ENCODE data around the gene PIP5K1C.
A peak's percentile ranks its signal among the peaks of the same experiment; 100 is the strongest.

Gene PIP5K1C

DNA sequence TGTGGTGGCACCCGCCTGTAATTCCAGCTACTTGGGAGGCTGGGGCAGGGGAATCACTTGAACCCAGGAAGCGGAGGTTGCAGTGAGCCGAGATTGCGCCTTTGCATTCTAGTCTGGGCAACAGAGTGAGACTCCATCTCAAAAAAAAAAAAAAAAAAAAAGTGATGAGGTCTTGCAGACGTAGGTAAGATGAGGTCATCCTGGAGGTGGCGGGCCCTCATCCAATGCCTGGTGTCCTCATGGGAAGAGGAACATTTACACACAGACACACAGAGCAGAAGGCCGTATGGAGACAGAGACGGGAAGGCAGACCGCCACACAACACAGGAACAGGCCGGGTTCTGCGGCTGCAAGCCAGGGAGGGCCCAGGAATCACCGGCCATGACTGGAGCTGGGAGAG is 78.0 kb downstream of the PIP5K1C start:
- no peak for DNase-seq

DNA sequence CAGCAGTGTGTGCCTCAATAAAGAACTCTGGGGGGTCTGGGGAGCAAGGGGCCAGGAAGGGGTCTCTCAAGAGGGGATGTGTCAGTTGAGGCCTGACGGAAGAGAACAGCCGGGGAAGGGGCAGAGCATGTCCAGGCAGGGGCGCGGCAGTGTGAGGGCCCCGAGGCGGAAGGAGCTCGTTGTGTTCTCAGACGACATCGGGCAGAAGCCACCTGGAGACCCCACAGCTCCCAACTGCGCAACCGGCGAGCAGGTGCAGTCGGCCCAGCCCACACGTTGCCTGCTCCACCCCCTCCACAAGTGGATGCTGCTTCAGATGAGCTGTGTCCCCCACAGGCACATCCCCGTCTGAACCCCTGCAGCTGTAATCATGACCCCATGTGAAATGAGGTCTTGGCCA is 78.6 kb downstream of the PIP5K1C start:
- no peak for DNase-seq

- no peak for DNase-seq
These were observed 79.3 kb downstream of the PIP5K1C start for GRCh38 chr19:3620817-3621547.

GRCh38 chr19:3620145-3620816 is 80.0 kb downstream of the PIP5K1C start:
- DNase-seq = no peak

- no peak for DNase-seq
These were observed 80.6 kb downstream of the PIP5K1C start for GRCh38 chr19:3619631-3620012.

GRCh38 chr19:3618811-3619630 is 81.2 kb downstream of the PIP5K1C start:
- no peak for DNase-seq

DNA sequence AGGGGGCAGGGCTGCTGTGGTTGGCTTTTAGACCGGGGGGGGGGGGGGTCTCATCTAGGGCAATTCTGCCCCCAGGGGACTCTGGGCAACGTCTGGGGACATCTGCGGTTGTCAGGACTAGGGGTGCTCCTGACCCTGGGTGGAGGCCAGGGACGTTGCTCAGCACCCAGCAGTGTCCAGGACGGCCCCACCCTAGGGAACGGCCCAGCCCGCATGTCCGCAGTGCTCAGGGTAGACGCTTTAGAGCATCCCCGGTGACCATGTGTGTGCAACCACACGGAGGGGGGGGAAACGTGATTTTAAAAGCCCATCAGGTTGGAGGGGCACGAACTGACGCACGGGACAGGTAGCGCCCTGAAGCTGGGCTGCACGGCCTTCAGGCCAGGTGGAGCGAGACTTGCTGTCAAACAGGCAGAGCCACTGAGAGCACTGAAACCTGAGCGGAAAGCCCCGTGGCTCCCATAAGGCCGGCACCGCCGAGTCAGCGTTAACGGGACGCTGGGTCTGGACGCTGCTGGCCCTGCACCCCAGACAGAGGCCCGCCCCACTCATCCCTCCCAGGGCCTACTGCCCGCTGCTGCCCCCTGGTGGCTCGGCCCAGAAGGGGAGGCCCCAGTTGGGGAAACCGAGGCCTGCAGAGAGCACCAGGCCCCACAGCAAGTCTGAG is 82.0 kb downstream of the PIP5K1C start:
- no peak for DNase-seq

DNA sequence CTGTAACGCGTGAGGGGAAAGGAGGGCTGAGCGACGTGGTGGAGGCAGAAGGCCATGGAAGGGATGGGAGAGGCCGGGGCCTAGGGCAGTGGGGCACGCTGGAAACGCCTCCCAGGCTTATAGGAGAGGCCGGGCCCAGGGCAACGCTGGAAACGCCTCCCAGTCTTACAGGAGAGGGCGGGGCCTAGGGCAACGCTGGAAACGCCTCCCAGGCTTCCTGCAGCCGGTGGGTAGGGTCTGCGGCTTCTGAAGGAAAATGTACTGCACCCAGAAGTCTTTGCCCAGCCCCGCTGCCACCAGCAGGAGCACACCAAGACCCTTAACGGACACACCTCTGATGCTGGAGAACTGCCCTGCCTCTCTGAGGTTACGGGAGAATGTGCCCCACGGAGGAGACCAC is 82.8 kb downstream of the PIP5K1C start:
- peak; percentile 19 to 20 for DNase-seq

DNA sequence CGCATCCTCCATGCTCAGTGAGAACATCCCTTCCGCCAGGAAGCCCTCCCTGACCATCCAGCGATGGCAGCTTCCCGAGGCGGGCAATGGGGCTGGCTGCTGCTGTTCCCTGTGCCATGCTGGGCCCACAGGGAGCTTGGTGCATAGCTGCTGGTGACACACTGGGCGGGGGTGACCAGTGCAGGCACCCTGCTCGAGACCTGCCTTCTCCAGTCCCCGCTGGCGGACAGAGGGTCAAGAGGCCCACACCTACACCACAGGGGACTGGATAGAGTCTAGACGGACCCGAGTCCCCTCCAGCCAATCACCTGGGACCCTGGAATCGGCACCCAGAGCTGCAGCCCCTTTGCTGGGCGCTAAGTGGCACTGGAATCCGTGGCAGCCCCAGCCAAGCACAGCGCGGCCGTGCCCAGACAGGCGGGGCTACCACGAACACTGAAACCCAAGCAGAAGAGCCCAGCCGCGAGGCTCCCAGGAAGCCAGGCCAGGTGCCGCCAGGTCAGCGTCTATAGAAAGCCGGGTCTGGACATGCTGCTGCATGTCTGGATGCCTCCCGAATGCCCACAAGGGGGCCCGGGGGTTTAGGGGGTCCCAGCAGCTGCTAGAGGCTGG is 84.6 kb downstream of the PIP5K1C start:
- DNase-seq = no peak

DNA sequence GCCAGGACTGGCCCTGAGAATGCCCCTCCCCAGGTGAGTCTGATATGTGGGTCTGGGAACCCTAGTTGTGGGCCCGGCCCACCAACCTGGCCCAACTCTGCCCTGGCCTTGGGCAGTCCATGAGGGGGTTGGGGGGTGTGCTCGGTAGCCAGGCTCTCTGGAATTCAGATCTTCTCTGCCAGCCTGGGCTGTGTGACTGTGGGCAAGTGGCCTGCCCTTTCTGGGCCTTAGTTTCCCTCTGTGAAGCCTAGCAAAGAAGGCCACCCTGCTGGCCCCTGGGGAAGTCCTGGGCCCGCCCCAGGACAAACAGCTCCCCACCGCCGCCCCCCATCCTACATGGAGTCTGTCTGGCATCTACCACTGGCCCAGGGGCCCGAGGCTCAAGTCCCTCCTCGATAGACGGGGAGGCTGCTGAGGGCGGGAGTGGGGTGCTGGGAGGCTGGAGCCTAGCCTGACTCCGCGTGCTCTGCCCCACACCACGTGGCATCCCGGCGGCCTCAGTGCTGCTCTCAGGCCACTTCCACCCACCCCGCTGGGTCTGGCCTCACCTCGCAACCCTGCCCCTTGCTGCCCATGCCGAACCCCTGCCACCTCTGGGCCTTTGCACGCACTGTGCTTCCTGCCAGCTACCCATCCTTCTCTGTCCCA is 85.3 kb downstream of the PIP5K1C start:
- DNase-seq = no peak

DNA sequence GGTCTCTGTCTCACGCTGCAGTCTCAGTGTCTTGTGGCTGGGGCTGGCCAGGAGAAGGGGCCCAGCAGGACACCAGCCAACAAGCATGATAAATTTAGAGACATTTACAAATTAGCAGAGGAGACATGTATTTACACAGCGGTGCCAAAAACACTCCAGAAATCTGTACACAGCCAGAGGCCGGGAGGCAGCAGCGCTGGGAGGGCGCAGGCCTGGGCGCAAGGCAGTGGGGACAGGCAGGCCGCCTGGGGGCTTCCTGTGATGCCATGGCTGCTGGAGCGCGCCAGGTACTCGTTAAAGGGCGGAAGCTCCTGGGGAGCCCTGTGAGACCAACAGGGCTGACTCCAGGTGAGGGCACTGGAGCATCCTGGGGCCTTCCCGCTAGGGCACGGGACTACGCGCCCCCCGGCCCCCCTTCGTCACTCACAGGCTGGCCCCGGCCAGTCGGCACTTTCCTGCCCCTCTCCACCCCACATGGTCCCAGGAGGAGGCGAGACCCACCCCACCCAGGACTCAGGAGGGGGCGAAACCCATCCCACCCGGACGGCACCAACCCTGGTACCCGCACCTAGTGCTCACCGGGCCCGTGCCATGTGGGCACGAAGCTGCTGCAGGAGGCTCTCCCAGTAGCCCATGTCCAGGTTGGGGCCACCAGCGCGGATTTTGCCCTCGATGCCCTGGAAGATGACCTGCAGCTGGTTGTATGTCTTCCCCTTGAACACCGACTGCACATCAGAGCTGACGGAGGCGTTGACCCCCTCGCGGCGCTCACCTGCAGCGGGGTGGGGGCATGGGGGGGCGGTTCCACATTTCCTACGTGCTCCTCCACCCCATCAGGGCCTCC is 86.2 kb downstream of the PIP5K1C start:
- no peak for DNase-seq

DNA sequence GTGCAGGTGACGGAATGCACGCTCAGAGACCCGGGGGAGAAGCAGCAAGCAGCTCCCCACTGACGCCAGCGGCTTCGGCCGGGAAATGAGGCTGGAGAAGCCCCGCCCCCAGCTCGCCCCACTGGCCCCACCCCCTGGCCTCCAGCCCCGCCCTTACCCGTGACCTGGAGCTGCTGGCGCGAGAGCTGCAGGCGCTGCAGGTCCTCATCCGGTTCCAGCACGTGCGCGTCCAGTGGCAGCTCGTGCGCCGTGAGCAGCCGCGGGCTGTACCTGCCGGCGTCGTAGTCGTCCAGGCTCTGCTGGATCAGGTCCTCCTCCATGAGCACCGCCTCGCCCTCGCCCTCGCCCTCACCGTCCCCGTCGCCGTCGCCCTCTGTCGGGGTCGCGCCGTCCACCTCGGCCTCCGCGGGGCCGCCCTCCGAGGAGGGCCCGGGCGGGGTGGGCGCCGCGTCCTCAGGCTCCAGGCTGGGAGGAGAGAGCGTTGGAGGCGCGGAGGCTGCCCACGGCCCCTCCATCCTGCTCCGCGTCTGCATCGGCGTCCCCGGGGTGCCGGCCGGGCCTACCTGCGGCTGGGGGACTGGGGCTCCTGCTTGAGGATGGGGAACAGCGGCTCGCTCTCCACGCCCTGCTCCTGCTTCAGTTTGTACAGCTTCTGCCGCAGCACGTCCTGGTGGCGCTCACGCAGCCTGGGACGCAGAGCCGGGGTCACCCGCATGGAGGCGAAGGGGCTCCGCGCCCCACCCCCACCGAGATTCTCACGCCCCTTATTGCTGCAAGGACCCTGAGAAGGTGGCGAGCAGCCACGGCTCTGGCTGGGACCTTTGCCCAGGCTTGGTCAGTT is 87.1 kb downstream of the PIP5K1C start:
- DNase-seq = no peak

DNA sequence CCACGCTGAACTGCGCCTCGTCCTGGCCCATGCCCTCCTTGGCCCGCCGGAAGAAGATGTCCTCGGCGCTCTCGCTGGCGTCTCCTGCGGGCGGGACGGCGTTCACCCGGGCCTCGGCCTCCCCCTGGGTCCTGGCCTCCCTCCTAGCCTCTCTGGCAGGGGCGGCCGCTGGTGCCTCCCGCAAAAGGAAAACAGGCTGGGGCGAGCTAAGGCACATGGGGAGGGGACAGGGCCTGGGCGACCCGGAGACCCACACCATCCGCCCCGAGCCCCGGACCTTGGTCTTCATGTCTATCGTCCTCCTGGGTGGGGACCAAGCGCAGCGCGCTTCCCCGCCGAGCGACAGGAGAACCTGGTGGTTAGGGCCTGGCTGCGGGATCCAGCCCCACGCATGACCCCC is 87.9 kb downstream of the PIP5K1C start:
- DNase-seq = no peak

DNA sequence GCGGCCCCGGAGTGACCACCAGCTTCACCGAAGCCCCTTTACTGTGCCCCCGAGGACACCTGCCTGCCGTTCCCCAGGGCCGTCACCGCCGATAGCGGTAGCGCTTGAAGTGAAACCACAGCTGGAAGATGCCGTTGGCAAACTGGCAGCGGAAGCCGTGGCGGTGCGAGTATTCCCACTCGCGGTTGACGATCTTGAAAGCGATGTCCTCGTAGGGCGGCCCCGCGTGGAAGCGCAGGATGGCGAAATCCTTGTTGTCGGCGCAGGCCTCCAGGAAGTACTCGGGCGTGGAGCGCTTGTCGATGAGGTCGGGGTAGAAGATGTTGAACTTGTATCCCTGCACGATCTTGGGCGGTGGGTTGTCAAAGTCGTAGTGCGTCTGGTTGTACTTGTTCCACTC is 88.4 kb downstream of the PIP5K1C start:
- DNase-seq = no peak

DNA sequence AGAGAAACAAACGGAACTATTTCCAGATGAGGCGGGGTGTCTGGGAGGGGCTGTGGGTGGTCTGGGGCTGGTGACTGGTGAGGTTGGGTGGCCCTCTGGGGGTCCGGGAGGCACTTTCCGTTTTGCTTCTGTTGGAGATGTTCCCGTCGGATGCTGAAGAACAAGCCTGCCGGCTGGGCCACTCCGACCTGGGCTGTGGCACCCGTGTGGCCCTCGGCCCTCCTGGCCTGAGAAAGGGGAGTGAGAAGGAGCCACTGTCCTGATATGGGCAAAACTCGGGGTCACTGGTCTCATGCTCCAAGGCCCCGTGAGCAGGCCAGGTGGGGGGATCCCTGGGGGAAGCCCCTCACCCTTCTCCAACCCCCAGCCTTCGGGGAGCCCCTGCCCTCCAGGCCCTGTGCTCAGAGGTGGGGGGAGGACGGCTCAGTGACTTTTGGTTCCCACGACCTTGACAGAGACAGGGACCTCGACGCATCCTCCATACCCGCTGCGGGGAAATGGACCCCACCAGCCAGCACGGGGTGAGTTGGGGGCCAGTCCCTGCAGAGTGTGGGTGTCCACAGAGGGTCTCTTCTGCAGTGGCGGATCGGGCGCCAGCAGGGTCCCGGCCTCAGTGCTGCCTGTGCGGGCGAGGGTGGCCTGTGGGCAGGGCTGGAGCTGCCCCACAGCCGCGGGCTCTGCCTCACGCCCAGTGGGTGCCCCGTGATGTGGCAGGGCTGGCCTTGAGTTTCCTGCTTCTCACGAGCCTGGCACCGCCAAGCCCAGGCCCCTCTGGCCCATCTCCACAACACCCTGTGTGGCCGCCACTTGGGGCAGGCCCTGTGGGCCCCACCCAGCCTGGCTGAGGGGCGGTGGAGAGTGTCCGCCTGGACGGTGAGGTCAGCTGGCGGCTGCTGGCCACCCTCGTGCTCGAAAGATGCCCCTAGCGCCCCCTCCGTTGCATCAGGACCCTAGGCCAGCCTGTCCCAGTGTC is 89.2 kb downstream of the PIP5K1C start:
- DNase-seq = no peak

- no peak for DNase-seq
These were observed 90.2 kb downstream of the PIP5K1C start for GRCh38 chr19:3609779-3610719.

DNA sequence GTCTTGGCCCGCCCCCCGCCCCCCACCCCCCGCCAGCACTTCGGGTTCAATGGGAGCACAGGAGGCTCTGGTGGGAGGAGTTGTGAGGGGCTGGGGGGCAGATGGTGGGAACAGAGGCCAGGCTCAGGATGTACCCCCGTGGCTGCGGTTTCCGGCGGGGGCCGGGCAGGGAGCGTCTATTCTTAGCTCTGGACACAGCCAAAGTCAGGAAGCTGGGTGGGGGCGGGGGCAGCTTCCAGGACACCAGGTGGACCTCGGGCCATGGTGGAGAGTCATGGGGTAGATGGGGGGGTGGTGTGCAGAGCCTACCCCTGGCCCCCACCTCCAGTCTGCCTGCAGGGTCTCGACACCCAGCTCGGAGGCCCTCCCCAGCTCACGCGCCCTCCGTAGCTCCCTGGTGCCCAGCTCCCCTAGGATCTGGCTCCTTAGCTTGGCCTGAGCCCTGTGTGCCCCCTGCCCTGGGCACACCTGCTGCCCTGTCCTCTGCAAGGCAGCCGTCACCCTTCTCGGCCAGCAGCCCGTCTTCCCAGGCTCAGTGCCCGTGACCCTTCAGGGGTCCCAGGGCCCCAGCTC is 91.4 kb downstream of the PIP5K1C start:
- peak; percentile 87 to 94 for DNase-seq
